GM23248 (cell line): ENCODE results near the gene MS4A4E.

Experiments used
- EZH2 ChIP-seq: fragments of 200-600 bp; sonication (generic); IDR thresholded peaks from 2 replicates; pipeline ENCODE4 v1.6.1; 2018; ENCODE audit warnings: antibody characterized with exemption, mild to moderate bottlenecking; ENCODE audit not compliant: insufficient read depth, poor library complexity, severe bottlenecking
- EZH2phosphoT487 ChIP-seq: fragments of 200-600 bp; sonication (generic); IDR thresholded peaks from 2 replicates; pipeline ENCODE4 v1.6.1; 2018; ENCODE audit warnings: antibody characterized with exemption, moderate library complexity, mild to moderate bottlenecking, low read depth; ENCODE audit not compliant: insufficient read depth

GRCh38 chr11:60204922-60205321 lies 38.0 kb downstream of the MS4A4E start:
- no peak for TF ChIP-seq EZH2
- no peak for TF ChIP-seq EZH2phosphoT487
